A549 (cell line): Measurements from ENCODE around the gene LYPLAL1.

ENCODE experiments used
- CEBPB ChIP-seq, 2 experiments: fragments of >200 bp in 1 of 2; sonication (Bioruptor Twin) in 1 of 2; formaldehyde crosslinking in 1 of 2; IDR thresholded peaks; 2 replicates each; pipeline ENCODE4 v1.6.1; 2012 to 2016
- KDM1A ChIP-seq: fragments of 200-600 bp; sonication (generic); IDR thresholded peaks from 2 replicates; pipeline ENCODE4 v1.6.1; 2016; ENCODE audit warnings: low read depth, mild to moderate bottlenecking
- PBX3 ChIP-seq: IDR thresholded peaks from 2 replicates; pipeline ENCODE4 v1.6.1; 2012
- RFX5 ChIP-seq: fragments of 450-650 bp; IDR thresholded peaks from 2 replicates; pipeline ENCODE4 v1.7.1; 2014; ENCODE audit warnings: antibody characterized with exemption, mild to moderate bottlenecking, moderate library complexity
- TF ChIP-seq, protein P1 (sequence below): fragments of >200 bp; sonication (Bioruptor Twin); formaldehyde crosslinking; IDR thresholded peaks from 3 replicates; pipeline ENCODE4 v1.5.1; 2016

DNA sequence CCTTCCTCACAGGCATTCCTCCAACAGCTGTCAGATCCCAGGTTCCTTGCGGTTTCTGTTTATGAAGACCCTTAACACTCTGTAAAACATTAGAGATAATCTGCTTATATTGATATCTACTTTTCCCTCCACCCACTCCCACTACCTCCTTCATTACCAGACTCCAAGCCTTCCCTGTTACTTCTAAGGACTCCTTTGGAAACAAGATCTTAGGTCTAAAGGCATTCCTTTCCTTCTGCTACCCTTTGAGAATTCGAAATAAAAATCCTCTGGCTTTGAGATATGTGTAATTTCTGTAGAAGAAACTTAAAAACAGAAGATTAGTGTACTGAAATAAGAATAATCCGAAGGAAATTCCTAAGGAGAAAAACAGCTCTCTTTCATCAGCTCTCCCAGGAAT lies 23.7 kb upstream of the LYPLAL1 start:
- TF ChIP-seq KDM1A (no peak), RFX5 (no peak), CEBPB (IDR thresholded peaks at IDR 0.05) (no peak), PBX3 (no peak)
- TF ChIP-seq, protein P1, sequence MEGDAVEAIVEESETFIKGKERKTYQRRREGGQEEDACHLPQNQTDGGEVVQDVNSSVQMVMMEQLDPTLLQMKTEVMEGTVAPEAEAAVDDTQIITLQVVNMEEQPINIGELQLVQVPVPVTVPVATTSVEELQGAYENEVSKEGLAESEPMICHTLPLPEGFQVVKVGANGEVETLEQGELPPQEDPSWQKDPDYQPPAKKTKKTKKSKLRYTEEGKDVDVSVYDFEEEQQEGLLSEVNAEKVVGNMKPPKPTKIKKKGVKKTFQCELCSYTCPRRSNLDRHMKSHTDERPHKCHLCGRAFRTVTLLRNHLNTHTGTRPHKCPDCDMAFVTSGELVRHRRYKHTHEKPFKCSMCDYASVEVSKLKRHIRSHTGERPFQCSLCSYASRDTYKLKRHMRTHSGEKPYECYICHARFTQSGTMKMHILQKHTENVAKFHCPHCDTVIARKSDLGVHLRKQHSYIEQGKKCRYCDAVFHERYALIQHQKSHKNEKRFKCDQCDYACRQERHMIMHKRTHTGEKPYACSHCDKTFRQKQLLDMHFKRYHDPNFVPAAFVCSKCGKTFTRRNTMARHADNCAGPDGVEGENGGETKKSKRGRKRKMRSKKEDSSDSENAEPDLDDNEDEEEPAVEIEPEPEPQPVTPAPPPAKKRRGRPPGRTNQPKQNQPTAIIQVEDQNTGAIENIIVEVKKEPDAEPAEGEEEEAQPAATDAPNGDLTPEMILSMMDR = no peak
